ENCODE results near the gene ZPR1.

The ZPR1 gene

DNA sequence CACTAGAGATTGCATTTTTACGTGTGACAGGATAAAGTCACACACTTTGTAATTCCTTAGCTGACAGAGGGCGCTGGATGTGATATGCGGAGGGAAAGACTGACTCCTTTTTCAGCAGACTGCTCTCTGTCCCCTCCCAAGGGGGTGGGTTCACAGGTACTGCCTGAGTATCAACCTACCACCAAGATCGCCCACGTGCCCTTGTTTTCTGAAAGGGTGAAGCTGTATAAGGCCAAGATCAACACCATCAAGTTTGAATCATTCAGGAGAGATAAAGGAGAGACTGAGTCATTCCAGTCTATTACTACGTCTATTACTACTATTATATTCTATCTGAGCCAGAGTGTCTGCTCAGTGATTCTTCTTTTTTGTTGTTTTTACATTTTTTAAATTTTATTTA, 45.7 kb downstream of the ZPR1 start:
- peak; percentile 8 for DNase-seq

DNA sequence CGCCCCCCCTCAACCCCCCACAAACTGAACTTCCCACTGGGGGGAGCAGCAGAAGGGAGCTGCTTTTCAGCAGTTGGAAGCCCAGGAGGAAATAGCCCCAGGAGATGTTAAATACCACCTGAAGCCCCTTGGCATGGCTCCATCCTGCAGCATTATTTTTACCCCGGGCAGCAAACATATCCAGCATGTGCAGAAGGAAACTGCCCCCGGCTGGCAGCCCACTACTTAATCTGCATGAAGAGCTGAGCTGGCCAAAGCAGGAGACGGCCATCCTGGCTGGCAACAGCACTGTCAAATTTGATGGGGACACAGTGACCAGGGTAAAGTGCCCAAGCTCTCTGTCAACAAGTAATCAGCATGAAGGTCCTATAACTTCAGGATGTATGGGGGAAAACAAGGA, 47.1 kb downstream of the ZPR1 start:
- DNase-seq, result no peak

DNA sequence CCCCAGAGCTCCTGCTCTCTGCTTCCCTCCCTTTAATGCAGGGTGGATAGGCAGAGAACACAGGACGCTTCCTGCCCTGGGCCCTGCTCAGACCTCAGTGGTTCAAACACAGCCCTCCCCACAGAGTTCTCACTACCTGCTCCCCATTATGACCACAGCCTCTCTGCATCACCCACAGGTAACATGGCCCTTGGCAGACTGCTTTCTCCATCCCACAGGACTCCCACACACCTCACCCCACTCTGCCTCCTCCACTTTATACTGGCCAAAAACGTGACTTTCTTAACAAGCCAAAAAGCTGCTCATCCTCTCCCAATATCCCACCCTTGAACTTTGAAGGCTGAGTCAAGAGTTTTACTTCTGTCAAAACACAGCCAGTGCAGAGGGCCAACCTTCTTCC, 48.8 kb downstream of the ZPR1 start:
- DNase-seq, result no peak

DNA sequence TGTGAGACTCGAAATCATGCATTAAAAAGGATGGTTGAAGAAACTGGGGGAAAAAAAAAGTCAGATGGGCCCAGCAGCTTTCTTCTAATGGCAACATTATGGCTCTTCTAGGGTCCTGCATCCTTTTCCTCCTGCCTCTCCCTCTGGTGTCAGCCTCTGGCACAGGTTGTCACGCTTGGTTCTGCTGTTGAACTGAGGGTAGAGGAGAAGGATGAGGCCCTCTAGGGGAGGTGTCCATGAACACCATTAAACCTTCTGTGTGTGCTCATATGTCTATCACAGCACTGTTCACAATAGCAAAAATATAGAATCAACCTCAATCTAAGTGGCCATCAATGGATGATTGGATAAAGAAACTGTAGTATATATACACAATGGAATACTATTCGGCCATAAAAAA, 51.1 kb downstream of the ZPR1 start:
- DNase-seq, result peak; percentile 11

DNA sequence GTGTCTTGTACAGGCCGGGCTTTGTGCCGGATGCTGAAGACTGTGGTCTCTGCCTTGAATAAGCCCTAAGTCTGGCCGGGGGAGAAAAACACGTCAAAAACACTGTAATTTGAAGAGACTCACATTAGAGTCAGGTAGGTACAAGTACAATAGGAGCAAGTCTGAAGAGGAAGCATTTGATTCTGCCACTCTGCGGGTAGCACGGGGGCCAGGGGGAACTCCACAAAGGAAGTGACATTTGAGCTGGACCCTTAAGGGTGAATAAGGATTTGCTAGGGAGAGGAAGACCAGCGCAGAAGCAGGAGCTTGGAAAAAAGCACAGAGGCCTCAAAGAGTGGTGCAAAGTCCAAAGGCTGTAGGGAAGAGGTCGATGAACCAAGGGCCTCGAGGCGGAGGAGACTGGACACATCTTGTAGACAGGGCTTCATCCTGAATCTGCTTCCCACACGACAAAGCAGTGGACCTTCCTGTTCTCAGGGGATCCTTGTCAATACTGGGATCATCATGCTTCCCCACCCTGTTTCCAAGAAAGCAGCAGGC, 53.8 kb downstream of the ZPR1 start:
- no peak for DNase-seq

DNA sequence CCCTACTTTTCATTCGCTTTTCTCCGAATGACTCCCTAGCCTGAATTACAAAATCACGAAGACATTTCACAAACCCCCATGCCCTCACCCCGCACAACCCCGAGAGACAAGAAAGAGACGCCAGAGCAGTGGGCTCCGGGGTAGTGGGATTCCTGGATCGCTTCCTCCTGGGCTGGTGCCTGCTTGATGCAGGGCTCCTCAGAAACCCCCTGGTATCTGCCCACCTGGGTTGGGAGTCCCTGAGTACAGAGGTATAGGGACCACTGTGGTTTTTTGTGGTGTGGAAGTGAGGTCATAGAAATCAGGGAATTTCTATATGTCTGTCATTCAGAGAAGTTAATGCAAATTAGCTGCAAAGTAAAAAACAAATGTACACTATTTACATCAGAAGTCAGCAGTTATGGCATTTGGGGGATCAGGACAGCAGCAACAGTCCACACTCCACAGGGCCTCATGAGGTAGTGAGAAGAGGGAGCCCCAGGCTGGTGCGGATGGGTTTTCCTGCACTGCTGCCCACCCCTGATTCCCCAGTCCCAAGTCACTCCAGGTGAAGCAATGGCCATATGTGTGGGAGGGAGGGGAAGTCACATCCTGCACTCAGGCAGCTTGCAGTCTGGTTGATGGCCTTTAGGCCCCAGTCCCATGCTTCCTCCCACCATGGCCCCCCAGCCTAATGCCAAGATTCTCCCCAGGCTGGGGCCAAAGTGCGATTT, 54.6 kb downstream of the ZPR1 start:
- no peak for DNase-seq

DNA sequence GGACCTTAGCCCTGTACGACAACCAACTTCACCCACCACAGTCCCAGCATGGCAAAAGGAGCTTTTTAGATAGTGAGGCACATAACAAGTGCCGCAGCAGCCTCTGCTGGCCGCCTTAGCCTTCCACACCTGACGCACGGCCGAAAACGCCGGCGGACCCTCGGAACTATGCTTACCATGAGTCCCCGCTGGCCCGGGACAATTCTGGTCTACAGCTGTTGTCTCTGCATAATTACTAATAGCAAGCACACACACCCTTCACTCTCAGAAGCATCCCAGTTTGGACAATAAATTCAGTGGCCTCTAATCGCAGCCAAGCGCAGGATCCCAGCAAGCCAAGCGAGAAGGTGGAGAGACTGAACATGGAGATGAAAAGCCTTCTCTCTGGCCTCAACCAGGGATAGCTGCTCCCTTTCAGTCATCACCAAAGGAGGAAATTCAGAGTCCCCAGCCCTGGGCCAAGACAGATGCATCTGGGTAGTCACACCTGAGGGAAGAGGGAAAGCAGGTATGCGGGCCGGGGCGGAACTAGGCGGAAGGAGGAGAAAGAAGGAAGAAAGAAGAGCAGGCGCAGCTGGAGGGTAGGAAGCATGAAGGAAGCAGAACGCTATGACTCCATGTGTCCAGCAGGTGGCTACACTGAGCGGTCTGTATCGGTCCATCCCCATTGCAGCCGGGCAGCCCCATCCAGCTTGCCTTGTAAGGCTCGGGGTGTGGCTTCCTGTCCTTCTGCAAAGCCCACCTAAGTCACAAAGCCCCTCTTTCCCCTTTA, 55.4 kb downstream of the ZPR1 start:
- peak; percentile 65 for DNase-seq

DNA sequence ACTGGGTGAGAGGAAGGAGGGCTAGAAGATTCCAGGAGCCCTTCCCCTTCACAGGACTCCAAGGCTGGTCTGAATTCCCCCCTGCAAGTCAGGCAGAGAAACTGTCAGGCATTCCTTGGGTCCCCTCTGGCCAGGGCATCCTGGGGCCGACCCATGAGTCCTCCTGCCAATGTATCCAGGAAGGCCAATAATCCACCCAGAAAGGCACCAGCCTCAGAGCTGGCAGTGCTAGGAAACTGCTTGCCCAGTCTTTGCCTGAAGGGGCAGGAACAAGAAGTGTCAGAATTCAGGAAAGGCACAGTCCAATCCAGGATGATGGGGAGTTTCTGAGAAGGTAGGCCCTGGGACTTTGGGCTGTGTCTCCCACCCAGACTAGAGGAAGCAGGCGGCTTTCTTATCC, 56.0 kb downstream of the ZPR1 start:
- no peak for DNase-seq

DNA sequence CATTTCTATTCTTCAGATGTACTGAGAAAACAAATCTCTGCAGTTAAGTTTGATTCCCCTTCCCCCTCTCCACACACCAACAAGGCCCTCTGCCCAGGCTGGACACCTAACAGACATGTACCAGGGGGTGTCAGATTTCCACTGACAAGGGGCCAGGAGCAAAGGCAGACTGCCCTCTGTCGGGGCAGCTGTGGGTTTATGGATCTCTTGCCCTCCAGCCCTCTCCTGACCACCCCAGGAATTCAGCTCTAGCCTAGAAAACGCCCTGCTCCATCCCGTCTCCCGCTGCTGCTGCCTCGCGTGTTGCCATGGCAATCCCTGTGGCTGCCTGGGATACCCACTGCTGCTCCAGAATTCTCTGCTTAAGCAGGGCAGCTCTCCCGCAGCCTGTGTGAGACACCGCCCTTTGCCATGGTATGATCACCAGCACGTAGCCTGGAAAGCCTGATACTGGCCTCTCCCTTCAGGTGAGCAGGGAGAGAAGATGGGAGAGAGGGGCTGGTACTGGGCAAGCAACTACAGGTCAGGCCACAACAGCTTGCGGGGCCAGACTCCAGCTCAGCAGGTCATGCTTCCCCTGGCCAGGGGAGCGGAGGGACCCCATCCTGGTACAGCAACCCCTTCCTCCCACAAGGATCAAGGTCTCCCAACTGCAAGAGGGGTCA, 56.6 kb downstream of the ZPR1 start:
- DNase-seq, result peak; percentile 36

DNA sequence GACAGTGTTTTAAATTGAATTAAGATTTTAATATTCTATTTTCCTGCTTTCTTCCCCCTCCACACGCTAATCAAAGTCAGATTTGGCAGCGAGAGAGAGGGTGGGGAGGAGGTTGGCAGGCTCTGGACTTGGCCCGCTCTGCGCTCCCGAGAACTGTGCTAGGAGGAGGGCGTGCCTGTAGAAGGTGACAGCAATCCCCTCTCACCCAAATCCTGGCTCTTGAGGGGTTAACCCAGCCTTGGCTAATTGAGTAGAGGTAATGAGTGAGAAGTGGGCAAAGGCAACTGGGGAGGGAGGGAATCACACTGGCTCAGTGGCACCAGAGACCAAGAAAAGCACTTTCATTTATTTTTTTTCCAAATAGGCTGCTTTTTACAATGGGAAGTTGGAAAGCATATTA, 57.2 kb downstream of the ZPR1 start:
- DNase-seq, result no peak

DNA sequence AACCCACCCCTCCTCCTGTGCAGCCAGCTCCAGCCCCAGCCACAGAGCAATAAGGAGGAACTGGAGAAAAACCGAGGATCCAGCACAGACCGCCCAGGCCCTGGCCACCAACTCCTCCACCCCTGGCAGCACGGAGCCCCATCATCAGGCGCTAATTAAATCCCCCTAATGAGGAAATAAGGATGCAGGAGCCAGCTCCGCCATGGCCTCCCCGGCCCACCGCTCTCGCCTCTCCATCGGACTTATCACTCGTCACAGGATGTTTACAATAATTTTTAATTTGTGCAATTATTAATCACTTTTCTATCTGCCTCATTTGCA, 57.6 kb downstream of the ZPR1 start:
- no peak for DNase-seq

DNA sequence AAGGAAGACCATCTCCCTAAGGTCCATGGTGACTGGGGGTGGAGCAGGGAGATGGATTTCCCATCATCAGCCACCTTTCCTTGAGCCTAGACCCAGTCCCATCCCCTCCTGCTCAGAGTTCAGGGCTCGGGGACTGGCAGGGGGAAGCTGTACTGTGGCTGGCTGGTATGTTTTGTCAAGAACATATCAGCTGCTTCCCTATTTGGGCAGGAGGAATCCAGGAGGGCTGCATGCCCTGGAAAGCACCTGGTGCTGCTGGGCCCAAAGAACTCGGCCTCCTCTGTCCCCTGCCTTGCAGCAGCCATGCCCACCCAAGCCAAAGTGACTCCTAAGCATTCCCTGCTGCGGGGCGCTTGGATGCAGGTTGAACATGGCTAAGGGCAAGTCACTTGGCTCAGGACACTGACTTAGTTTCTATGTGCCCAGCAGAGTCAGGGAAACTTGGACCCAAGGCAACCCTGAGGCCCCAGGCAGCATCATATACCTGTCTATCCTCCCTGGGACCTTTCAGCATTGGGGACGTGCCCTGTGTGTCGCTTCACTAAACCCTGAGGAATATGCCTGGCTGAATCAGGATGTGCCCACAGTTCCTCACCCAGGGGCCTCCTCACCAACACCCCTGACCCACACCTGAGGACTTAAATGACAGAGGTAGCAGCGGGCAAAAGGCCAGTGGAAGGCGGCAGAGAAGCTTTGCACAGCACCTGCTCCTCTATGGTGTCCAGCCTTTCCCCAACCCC, 58.2 kb downstream of the ZPR1 start:
- DNase-seq, result no peak

DNA sequence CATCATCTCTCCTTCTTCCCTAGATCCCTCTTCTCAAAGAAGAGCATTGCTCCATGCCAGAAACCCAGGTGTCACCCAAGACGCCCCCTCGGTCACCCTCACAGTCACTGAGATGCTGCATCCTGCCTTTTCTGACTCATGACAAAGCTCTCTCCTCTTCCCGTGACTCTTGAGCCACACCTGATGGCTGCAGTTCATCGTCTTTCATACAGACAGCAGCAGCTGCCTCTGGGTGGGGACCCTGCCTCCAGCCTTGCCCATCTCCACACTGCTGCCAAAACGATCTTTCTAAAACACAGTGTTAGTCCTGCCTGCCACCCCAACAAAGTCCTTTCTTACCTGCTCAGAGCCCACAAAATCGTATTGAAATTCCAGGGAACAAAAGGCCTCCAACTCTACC, 59.8 kb downstream of the ZPR1 start:
- DNase-seq, result no peak

DNA sequence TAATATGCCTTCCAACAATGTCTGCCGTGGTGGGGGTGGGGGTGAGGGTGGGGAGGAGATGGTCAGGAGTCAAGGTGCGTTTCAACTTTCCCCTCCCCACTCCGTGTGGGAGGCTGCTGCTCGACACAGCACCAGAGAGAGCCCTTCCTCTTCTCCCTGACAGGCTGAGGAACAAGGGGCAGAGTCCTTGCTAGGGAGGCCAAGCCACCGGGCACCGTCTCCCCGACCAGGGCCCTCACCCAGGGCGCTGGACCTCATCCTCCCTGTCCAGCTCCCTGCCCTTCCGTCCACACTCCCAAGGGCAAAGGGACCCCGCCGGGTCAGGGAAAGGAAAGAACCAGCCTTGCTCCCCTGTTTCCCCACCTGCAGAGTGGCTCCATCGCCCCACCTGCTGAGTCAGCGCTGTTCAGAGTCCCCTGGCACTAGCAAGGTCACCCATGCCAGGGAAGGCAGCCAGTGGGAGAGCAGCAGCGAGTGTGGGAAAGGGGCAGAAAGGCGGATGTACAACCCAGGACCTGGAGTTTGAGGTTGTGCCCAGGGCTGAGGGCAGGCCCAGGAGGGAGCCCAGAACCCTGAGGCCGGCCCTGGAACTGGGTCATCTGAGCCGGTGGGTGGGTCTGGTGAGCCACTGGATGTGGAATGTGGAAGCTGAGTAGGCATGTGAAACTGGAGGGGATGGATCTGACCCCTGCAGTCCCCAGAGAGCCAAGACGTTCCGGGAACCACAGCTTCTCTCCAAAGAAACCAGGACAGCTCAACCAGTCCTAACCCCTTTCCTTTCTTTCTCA, 62.2 kb downstream of the ZPR1 start:
- peak; percentile 58 for DNase-seq

DNA sequence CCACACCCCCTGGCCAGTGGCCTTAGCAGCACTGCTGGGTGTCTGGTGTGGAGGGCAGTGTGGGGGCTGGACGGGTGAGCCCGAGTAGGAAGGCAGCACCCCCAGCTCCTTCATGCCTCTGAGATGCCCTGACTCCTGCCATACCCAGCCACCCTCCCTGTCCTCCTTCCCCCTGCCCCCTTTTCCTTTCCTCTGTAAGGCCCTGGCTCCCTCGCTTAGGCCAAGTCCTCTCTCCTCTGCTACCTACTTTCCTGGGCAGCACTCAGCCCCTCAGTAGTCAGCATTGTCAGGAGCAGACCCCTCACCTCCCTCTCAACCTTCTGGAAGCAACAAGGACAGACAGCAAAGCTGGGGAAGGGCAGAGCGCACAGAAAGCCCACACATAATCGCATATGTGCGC, 63.0 kb downstream of the ZPR1 start:
- DNase-seq, result no peak
